Adipocyte (in vitro differentiated cells): ENCODE results near the gene SETD2.
A peak's percentile ranks its signal among the peaks of the same experiment; 100 is the strongest.

Experiments used
- DNase-seq: peaks from one replicate; pipeline ENCODE4 v3.0.0-alpha.2; 2015; ENCODE audit warnings: low read depth
- H3K27me3 ChIP-seq: replicated peaks from 2 replicates; pipeline ENCODE4 v1.7.0; 2013; ENCODE audit warnings: mild to moderate bottlenecking, low read length, moderate library complexity; ENCODE audit not compliant: control insufficient read depth, insufficient read depth
- H3K36me3 ChIP-seq: 2 replicates; pipeline ENCODE4 v1.7.0; 2013; ENCODE audit warnings: low read length, mild to moderate bottlenecking, moderate library complexity; ENCODE audit not compliant: control insufficient read depth, insufficient read depth, severe bottlenecking
- H3K4me1 ChIP-seq: 2 replicates; pipeline ENCODE4 v1.7.0; 2013; ENCODE audit warnings: mild to moderate bottlenecking, low read length, moderate library complexity; ENCODE audit not compliant: control insufficient read depth, insufficient read depth
- H3K4me3 ChIP-seq: 2 replicates; pipeline ENCODE4 v1.7.0; 2013; ENCODE audit warnings: mild to moderate bottlenecking, low read length, moderate library complexity
- H3K9ac ChIP-seq: 2 replicates; pipeline ENCODE4 v1.7.0; 2013; ENCODE audit warnings: mild to moderate bottlenecking, low read length, moderate library complexity
- H3K9me3 ChIP-seq: 2 replicates; pipeline ENCODE4 v1.7.0; 2013; ENCODE audit warnings: mild to moderate bottlenecking, low read length, moderate library complexity; ENCODE audit not compliant: control insufficient read depth

The SETD2 gene

DNA sequence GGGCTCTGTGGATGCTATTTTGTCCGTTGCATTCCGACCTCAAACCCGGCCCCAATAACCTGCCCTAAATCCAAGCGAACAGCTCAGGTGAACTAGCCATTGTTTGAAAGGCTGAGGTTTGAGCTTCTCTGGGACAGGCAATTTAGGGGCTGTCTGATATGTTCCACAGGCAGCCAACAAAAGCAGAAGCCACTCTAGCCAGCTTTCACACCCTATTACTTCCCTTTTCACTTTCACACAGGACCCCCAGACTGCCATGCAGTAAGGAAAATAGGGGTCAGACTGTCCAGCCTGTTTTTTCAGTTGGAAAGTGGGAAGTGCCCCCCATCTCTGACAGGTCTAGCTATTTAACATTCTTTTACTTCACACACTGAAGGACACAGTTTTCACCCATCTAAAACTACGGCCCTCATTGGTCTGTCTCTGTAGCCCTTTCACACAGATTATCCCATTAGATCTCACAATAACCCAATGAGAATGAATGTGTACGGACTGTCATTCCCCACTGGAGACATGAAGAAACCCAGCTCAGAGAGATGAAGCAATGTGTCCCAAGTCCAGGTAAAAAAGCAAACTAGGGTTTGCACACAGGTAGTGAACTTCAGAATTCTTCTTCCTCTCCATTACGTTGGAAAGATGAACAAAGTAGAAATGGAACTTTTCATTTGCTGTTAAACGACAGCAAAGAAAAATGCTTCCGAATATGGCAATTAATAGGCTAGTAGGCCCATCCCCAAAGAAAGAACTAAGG, 189.3 kb downstream of the SETD2 start:
- Histone ChIP-seq H3K27me3 (no peaks in the 10 kb centered on the region), H3K4me3 (peak overlapping the region; percentile 94), H3K4me1 (peaks cover 40% of the 10 kb centered on the region), H3K9me3 (no peaks in the 10 kb centered on the region), H3K36me3 (no peaks in the 10 kb centered on the region), H3K9ac (no peak overlapping the region)
- DNase-seq, result no peak

DNA sequence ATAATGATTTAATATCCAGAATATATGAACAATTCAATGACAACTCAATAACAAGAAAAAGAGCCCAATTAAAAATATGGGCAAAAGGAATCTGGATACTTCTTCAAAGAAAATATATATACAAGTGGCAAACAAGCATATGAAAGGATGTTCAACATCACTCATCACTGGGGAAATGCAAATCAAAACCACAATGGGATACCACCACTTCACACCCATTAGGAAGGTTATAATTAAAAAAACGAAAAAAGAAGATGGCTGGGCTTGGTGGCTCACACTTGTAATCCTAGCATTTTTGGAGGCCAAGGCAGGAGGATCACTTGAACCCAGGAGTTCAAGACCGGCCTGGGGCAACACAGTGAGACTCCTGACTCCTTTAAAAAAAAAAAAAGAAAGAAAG, 191.5 kb downstream of the SETD2 start:
- no peaks in the 10 kb centered on the region for H3K36me3 ChIP-seq
- H3K9ac ChIP-seq, result no peak overlapping the region
- DNase-seq, result no peak
- peaks cover 38% of the 10 kb centered on the region for H3K4me1 ChIP-seq
- no peak overlapping the region for H3K4me3 ChIP-seq
- H3K9me3 ChIP-seq, result no peaks in the 10 kb centered on the region
- no peaks in the 10 kb centered on the region for H3K27me3 ChIP-seq

DNA sequence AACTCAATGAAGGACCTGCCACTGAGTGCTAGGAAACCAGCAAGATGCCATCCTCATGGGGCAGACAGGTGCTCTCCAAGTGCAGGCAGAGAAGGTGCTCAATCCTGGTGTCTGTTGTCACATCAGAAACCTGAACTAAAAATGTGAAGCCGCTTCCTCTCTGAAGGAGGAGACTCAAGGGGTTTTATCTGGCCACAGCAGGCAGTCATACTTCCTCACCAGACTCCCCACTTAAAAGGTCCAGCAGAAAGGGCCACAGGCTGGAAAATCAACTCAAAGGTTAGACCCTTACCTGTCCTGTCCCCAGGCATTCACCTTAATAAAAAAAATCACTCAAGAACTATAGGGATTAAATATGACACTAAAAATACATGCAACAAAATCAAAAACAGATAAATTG, 192.2 kb downstream of the SETD2 start:
- H3K36me3 ChIP-seq, result no peaks in the 10 kb centered on the region
- no peak overlapping the region for H3K4me3 ChIP-seq
- H3K9me3 ChIP-seq, result no peaks in the 10 kb centered on the region
- no peak for DNase-seq
- H3K9ac ChIP-seq, result no peak overlapping the region
- H3K27me3 ChIP-seq, result no peaks in the 10 kb centered on the region
- H3K4me1 ChIP-seq, result peaks cover 37% of the 10 kb centered on the region

DNA sequence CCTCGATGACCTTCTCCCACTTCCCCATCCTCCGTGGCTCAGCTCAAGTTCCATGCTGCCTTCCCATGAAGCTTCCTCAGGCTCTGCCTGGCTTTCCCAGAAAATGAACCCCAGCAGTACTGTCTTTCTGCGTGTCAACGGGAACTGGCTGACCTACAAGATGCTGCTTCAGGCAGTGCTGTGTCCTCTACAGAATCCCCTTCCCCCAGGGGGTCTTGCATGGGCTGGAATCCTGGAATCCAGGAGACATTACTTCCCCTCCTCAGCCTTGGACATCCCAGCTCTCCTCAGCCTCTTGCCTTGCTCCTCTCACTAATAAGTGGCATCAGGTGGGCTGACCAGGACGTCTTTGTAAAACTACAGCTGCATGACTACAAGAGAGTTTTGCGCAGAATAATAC, 192.8 kb downstream of the SETD2 start:
- Histone ChIP-seq H3K36me3 (no peaks in the 10 kb centered on the region), H3K9ac (no peak overlapping the region), H3K9me3 (no peaks in the 10 kb centered on the region), H3K27me3 (no peaks in the 10 kb centered on the region), H3K4me3 (no peak overlapping the region), H3K4me1 (peaks cover 37% of the 10 kb centered on the region)
- DNase-seq, result no peak

DNA sequence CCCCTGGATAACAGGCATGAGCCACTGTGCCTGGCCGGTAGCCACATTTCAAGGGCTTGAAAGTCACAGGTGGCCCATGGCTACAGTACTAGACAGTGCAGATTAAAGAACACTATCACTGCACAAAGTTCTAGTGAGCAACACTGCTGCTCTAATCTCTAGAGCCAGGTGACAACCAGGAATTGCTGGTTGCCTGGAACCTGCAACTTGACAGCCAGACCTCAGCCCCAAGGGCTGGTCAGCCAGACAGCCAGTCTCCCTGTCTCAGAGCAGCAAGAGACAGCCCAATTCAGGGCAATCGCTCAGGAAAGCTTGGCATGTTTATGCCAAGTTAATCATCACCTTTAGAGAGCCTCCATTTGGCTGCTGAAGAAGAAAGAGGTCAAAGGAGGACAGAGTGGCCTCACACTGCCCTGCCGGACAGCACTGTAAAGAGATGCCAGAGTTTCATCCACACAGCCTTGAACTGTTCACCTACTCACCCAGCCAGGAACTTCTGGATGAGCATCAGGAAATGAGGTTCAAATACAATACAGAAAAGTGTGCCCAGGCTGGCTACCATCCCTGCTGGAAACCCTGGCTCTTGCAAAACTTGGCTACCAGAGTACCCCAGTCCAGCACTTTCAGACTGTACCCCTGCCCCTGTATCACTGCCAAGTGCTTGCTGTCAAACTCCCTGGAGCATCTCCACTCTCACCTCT, 193.4 kb downstream of the SETD2 start:
- Histone ChIP-seq H3K36me3 (no peaks in the 10 kb centered on the region), H3K27me3 (no peaks in the 10 kb centered on the region), H3K9ac (no peak overlapping the region), H3K9me3 (no peaks in the 10 kb centered on the region), H3K4me1 (peaks cover 37% of the 10 kb centered on the region), H3K4me3 (no peak overlapping the region)
- no peak for DNase-seq

DNA sequence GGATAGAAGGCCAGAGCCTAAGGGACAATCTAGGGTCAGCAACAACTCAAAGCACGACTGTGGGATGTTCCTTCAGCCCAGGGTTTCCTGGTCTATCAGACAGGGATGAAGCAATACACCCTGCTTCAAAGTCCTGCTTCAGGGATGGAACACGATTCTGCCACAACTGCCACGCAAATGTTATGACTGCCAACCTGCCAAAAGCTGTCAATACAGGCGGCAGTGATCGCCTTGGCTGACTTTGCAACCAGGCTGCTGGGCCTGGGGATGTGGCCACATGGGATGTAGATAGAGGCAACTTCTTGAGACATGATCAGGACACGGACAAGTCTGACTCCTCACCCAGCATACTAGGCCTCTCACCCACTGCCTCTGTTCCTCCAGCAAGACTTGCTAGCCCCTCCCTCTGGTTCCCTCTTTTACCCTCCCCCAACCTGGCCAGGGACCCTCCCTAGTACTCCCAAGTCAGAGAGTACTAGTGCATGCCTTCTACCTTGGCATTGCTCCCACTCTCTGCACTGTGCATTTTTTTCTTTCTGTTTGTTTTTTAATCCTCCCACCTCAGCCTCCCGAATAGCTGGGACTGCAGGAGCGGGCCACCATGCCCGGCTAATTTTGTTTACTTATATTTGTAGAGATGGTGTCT, 195.0 kb downstream of the SETD2 start:
- DNase-seq, result no peak
- Histone ChIP-seq H3K9me3 (no peaks in the 10 kb centered on the region), H3K4me1 (peaks cover 34% of the 10 kb centered on the region), H3K4me3 (no peak overlapping the region), H3K9ac (no peak overlapping the region), H3K36me3 (no peaks in the 10 kb centered on the region), H3K27me3 (no peaks in the 10 kb centered on the region)

DNA sequence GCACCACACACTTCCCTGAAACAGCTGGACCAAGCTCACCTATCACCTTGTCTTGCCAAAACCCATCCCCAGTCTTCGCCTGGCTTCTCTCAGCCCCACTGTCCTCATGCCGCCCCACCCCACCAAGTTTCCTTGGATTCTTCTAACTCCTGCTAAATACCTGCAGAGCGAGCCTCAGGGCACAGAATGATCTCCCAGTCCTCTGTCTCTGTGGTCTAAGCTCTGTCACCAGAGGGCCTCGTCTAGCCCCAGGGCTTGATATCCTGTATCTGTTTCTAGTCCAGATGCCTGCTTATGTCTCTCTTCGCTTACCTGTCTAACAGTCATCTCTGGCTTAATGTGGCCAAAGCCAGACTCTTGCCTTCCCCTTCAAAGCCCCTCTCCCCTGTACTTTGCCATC, 197.1 kb downstream of the SETD2 start:
- DNase-seq, result no peak
- Histone ChIP-seq H3K9me3 (no peaks in the 10 kb centered on the region), H3K36me3 (peaks cover 7% of the 10 kb centered on the region), H3K4me3 (no peak overlapping the region), H3K27me3 (no peaks in the 10 kb centered on the region), H3K9ac (no peak overlapping the region), H3K4me1 (peaks cover 31% of the 10 kb centered on the region)
